SIG-M5 treated with dmso at 0.1 percent for 504 hours (cell line): ENCODE measurements around the gene C6orf52.
A peak's percentile ranks its signal among the peaks of the same experiment; 100 is the strongest.
"Not testable (repeated sequence)": the region's sequence is repeated elsewhere in the genome, so short reads cannot be mapped to it uniquely, and the experiment has no call there.

Experiments used
- DNase-seq: peaks from one replicate; lab custom pipeline; 2025; ENCODE audit not compliant: unreplicated experiment; lab: John Stamatoyannopoulos, UW

C6orf52 gene

GRCh38 chr6:10694302-10695085 is at the start of gene C6orf52, which contains the start of gene PAK1IP1:
C6orf52 (minus strand) TSS chr6:10694616; CDS start chr6:10687550, 7,066 bp downstream.
PAK1IP1 (plus strand) TSS chr6:10694972; CDS start chr6:10694986, 14 bp downstream.
- DNase-seq = peak; percentile 89

- DNase-seq = no peak
Measured at GRCh38 chr6:10743515-10743914, 49.1 kb upstream of the C6orf52 start.

- DNase-seq = no peak
Measured at GRCh38 chr6:10742251-10742650, 47.8 kb upstream of the C6orf52 start.

DNA sequence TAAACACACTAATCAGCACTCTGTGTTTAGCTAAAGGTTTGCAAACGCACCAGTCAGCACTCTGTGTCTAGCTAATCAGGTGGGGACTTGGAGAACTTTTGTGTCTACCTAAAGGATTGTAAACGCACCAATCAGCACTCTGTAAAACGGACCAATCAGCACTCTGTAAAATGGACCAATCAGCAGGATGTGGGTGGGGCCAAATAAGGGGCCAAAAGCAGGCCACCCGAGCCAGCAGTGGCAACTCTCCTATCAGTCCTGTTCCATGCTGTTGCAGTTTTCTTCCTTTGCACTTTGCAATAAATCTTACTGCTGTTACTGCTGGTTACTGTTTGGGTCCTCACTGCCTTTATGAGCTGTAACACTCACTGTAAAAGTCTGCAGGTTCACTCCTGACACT is 47.2 kb upstream of the C6orf52 start:
- not testable (repeated sequence) for DNase-seq

DNA sequence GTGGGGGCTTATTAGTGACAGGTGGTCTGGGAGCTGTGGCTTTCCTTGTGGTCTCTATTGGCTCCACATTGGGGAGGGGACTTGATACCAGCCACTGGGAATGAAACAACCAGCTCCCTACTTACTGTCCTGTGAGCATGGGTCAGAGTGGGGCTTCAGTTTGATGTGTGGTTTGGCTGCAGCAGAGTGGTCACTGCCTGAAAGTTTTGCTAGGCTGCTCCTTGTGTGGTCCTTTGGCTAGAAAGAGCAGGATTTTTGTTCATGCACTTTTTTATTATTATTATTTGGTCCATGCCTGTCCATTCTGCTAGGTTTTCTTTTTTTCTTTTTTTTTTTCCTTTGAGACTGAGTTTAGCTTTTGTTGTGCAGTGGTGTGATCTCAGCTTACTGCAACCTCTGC is 45.6 kb upstream of the C6orf52 start:
- no peak for DNase-seq

- DNase-seq = no peak
Measured at GRCh38 chr6:10736731-10737130, 42.3 kb upstream of the C6orf52 start.

- DNase-seq = no peak
Measured at GRCh38 chr6:10733863-10734262, 39.4 kb upstream of the C6orf52 start.

GRCh38 chr6:10733151-10733715 is 38.8 kb upstream of the C6orf52 start:
- DNase-seq = no peak

DNA sequence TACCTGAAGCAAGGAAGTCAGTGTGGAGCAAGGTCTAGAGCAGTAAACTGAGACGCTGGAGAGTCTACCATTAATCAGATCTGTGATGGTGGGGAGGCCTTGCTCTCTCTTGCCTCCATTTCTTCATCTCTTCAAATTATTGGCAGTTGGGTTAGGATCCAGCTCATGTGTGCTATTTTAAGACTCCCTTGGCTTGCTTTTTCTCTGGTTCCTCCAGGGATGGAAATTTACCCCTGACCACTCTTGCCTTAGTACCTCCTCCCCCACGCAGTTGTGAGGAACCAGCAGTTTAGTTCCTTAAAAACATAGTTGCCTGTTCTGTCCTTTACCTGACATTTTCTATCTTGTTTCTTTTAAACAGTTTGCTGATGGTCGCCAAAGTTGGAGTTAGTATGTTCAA is 35.8 kb upstream of the C6orf52 start:
- DNase-seq = peak; percentile 33

GRCh38 chr6:10725716-10726115 is 31.3 kb upstream of the C6orf52 start:
- no peak for DNase-seq

- DNase-seq = no peak
Measured at GRCh38 chr6:10725044-10725443, 30.6 kb upstream of the C6orf52 start.

DNA sequence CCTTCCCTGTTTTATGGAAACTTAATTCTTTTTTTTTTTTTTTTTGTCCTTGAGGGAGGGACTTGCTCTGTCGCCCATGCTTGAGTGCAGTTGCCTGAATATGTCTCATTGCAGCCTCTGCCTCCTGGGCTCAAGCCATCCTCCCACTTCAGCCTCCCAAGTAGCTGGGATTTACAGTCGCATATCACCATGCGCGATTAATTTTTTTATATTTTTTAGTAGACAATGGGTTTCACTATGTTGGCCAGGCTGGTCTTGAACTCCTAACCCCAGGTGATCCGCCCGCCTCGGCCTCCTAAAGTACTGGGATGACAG is 29.1 kb upstream of the C6orf52 start:
- DNase-seq = no peak

- peak; percentile 88 for DNase-seq
Measured at GRCh38 chr6:10722820-10723566, 28.6 kb upstream of the C6orf52 start, which contains the start of gene TMEM14C. TMEM14C (plus strand) TSS chr6:10723070; CDS start chr6:10724614, 1,544 bp downstream.

GRCh38 chr6:10722570-10722819 is 28.1 kb upstream of the C6orf52 start:
- DNase-seq = no peak

GRCh38 chr6:10721850-10722569 is 27.6 kb upstream of the C6orf52 start:
- no peak for DNase-seq

- peak; percentile 25 for DNase-seq
Measured at GRCh38 chr6:10720960-10721849, 26.8 kb upstream of the C6orf52 start.

DNA sequence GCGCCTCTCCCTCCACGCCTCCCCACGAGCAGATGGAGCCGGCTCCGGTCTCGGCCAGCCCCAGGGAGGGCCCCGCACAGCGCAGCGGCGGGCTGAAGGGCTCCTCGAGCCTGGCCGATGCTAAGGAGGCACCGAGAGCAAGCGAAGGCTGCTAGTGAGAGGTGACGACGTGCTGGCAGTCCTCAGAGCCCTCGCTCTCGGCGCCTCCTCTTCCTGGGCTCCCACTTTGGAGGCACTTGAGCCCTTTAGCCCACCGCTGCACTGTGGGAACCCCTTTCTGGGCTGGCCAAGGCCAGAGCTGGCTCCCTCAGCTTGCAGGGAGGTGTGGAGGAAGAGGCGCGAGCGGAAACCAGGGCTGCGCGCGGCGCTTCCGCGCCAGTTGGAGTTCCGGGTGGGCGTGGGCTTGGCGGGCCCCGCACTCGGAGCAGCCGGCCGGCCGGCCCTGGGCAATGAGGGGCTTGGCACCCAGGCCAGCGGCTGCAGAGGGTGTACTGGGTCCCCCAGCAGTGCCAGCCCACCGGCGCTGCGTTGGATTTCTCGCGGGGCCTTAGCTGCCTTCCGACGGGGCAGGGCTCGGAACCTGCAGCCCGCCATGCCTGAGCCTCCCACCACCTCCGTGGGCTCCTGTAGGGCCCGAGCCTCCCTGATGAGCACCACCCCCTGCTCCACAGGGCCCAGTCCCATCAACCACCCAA is 26.0 kb upstream of the C6orf52 start:
- DNase-seq = peak; percentile 34

- no peak for DNase-seq
Measured at GRCh38 chr6:10719964-10720264, 25.5 kb upstream of the C6orf52 start.

- peak; percentile 12 for DNase-seq
Measured at GRCh38 chr6:10719296-10719963, 25.0 kb upstream of the C6orf52 start.

DNA sequence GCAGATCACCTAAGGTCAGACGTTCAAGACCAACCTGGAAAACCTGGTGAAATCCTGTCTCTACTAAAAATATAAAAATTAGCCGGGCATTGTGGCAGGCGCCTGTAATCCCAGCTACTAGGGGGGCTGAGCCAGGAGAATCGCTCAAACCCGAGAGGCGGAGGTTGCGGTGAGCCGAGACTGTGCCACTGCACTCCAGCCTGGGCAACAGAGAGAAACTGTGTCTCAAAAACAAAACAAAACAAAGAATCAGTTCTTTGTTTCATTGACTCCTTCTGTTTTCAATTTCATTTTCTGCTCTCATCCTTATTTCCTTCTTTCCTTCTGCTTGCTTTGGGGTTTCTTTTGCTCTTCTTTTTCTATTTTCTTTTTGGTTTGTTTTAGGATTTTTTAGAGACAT is 19.5 kb upstream of the C6orf52 start:
- DNase-seq = no peak
